Measurements from ENCODE around the gene SNRPA.

DNA sequence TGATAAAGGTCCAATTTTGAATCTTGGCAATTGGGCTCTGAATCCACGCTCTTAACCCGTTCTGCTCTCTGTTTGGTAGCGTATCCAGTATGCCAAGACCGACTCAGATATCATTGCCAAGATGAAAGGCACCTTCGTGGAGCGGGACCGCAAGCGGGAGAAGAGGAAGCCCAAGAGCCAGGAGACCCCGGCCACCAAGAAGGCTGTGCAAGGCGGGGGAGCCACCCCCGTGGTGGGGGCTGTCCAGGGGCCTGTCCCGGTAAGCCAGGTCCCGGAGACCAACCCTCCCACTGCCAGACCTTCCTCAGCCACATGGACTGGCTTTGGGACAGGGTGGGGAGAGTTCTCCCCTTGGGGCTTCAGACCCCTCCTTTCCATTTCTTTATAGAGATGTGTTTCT is 8.3 kb downstream of the SNRPA start:
- TF ChIP-seq POLR2A (IDR thresholded peaks at IDR 0.05) = no peak
- TF ChIP-seq, protein P1, sequence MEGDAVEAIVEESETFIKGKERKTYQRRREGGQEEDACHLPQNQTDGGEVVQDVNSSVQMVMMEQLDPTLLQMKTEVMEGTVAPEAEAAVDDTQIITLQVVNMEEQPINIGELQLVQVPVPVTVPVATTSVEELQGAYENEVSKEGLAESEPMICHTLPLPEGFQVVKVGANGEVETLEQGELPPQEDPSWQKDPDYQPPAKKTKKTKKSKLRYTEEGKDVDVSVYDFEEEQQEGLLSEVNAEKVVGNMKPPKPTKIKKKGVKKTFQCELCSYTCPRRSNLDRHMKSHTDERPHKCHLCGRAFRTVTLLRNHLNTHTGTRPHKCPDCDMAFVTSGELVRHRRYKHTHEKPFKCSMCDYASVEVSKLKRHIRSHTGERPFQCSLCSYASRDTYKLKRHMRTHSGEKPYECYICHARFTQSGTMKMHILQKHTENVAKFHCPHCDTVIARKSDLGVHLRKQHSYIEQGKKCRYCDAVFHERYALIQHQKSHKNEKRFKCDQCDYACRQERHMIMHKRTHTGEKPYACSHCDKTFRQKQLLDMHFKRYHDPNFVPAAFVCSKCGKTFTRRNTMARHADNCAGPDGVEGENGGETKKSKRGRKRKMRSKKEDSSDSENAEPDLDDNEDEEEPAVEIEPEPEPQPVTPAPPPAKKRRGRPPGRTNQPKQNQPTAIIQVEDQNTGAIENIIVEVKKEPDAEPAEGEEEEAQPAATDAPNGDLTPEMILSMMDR (IDR thresholded peaks at IDR 0.05) = no peak

Measured in adrenal gland (tissue), 5 donors.